Right renal cortex interstitium (tissue), 3 donors: ENCODE measurements around the gene IMMP2L. TPM values are rescaled to one million over a fixed set of nuclear protein-coding genes. Genes with fewer than 3 reads are reported as not detected.

Source experiments
- DNase-seq, 3 donors: peaks; one replicate each; pipeline ENCODE4 v3.0.0-alpha.2; 2013; ENCODE audit warnings: low read depth in 3 of 3, low spot score in 2 of 3
- polyA plus RNA-seq, 3 donors: library from polyadenylated mRNA; unstranded; fragments of 120-200 nt; gene quantifications; one replicate each; pipeline ENCODE4 v1.2.1, GENCODE V29; 2013; ENCODE audit not compliant: insufficient read length in 3 of 3

The IMMP2L gene
- polyA plus RNA-seq, 3 donors, result 34.9 to 48.2 (median 45.7) TPM

DNA sequence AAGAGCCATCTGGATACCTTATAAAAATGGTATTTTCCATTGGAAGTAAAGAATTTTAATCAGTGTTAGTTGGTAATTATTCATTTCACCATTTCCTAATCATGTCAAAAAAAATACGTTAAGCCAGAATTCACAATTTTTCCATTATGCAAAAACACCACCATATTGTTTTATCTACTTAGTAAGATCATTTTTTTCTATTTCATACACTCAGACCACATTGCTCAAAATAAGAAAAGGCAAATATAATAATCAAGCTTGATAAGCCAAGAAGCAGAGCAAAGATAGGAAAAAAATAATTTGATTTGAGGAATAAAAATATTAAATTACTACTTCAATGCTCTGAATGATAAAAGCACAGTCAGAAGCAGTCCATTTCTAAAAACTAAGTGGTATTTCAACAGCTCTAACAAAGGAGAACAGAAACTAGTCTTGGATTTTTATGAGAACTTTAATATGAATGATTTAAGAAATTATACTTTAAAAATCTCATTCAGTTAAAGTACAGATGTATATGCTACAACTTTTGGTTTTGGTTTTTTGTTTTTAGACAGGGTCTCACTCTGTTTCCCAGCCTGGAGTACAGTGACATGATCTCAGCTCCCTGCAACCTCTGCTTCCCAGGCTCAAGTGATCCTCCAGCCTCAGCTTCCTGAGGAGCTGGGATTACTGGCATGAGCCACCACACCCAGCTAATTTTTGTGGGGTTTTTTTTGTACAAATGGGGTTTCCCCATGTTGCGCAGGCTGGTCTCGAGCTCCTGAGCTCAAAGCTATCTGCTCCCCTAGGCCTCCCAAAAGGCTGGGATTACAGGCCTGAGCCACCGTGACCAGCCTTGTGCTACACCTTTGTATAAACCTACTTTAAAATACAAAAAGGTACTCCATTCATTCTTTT lies 424.7 kb downstream of the IMMP2L start:
- no peak for DNase-seq

DNA sequence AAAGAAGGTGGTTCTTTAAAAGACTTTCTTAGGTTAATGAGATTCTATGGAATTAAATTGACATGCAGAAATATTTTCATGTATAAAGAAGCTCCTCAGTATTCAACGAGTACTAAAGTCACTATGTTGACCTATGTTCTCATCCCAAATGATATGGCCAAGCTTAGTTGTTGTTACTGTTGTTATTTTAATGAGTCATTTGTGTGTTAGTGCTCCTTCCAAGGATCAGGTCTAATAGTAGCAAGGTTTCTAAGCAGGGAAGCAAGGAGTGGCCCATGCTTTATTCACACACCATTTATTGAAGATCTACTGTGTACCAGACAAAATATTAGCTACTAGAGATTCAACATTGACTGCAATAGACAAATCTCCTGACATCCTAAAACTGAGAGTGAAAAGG lies 429.5 kb downstream of the IMMP2L start:
- DNase-seq, result no peak

DNA sequence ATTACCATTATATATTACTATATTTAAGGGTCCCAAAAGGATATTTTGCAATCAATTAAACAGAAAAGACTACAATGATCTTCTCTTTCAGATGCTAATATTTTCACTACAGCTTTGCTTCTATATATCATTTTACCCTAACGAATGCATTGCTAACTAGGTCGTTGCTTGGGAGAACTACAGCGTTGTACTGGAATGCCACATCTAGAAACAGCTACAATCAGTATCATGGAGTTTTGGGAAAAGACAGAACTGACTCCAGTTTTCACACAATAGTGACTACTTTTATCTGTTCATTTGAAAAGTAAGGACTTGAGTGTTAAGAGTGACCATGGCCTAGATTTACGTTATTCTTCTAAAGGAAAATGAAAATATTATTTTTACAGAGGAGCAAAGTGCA lies 432.9 kb downstream of the IMMP2L start:
- no peak for DNase-seq

DNA sequence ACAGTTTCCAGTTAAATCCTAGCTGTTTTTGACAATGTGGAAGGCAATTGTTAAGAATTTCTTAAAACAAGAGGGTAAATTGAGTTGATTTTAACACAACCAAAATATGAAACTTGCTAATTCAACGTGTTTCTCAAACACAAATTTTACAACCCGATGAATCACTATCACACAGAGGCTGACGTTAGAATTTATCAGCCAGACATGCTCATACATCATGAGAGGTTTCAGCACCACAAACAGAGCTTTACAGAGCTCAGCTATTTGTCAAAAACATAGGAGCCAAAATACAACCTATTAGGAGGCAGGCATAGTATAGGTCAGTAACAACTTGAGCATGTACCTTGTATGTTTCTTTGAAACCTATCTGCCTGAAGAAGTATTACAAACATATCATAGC lies 435.3 kb downstream of the IMMP2L start:
- DNase-seq, result no peak

DNA sequence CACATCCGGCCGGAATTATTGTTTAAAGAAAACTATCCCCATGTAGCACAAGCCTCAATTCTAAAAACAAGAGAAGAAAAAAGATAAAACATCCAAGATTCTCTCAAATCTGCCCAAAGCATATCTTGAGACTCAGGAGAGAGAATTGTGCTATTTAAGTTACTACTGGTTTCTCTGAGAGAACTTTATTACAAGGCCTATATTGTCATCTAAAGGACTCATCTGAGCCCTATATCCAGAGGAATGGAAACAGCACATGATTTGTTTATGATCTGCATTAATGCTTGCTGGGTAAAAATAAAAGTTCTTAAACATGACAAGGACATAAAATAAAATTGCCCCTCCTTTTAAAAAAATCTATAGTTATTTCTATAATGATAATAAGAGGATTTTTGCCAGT lies 446.3 kb downstream of the IMMP2L start:
- no peak for DNase-seq

- DNase-seq, result no peak
These were observed 448.9 kb downstream of the IMMP2L start for GRCh38 chr7:111113263-111114017.

GRCh38 chr7:111112439-111112838 lies 449.9 kb downstream of the IMMP2L start:
- no peak for DNase-seq

DNA sequence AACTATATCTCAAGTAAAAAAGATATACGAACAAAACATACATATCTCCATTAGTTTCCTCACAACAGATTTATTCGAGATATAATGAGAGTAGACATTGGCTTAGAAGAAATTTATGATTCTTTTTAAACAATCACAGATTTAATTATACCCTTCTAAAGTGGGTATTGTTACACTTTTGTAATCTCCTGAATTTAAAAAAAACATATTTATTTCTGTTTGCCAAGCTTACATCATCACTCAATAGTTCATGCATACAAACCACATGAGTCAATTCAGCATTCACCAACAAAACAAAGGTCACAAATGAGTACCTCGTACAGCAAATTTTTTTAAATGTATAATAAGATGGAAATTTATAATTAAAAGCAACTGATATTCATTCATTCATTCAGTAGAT lies 453.8 kb downstream of the IMMP2L start:
- no peak for DNase-seq

DNA sequence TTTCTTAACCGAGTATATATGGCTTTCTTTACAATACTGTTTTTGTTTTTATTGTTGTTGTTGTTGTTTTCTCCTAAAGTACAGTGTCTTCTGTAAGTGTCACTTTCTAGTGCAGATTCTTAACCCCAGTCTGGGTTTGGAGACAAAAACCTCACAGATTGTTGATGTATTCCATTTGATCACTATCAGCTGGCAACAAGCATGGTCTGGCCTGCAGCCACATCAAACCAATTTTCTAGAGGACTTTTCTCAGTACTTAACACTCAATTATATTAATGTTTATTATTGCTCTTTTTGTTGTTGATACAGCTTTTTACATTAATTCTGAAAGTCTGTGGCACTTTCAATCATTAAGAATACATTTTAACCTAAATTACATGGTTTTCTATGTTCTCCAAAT lies 454.3 kb downstream of the IMMP2L start:
- no peak for DNase-seq

DNA sequence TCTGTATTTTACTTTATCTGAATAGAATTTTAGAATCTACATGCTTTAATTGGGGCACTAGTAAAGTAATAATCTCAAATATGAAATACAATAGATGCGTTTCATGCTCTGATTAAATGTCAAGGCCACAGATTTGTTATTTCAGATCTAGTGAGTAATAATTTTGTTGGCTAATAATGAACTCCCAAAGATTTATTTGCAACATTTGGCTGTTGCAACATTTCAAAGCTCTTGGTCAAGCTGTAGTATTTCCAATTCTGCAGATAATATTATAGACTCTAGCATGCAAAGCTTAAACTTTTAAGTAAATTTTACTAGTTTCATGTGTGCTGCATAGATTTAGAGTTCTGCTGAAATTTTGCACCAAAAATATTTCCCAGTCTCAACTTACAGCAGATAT lies 454.7 kb downstream of the IMMP2L start:
- no peak for DNase-seq

- no peak for DNase-seq
These were observed 457.0 kb downstream of the IMMP2L start for GRCh38 chr7:111105269-111105668.

DNA sequence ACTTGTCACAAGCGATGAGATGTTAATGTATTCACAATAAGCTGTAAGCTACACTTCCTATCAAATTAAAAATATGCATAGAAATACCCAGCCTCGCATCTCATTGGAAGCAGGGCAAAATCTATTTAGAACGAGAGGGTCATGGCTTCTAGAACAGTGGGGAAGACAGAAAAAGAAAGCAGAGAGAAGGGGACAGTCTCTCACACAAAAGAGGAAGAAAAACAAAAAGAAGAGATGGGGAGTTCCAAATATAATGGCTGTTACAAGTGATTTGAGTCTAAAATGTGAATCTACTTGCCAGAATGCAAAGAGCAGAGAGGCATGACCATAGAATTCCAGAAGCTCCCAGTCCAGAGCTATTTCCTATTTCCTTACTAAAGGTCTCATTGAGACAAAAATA lies 457.6 kb downstream of the IMMP2L start:
- DNase-seq, result no peak

DNA sequence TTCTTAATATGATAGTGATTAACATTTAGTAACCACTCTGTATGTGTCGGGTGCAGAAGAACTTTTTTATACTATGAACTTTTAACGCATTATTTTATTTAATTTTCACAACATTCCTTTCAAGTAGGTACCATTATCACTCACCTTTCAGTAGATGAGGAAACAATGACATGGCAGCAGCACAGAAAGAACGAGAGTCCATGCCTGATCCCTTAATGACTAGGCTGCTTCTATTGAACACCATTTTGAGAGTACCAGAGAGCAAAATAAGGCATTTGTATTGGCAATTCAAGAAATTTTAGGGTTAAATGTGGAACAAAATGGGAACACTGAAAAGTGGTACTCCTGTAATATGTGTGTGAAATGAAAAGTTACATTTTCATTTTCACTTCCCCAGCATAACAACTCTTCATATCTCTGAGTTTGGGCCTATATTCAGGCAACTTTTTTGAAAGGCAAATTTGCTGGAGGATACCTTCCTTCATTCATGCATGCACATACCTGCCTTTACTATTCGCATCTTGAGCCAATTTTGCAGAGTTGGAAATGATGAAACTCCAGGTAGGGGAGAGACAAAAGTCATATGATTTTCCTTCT lies 458.5 kb downstream of the IMMP2L start:
- no peak for DNase-seq

DNA sequence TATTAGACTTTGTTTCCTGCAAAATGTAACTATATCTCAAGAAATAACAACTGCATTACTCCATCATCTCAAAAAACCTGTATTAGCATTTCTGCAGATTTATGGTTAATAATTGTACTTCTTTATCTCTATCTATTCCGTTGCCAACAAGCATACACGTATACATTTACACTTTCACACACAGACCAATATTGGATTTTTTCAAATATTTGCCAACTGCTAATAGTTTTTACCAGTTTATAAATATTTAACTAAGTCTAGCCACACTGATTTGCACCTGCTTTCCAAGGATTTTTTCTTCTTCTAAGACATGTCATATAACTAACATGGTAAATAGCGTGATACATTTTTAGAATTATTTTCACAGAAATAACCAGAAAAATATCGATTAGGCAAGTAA lies 459.2 kb downstream of the IMMP2L start:
- no peak for DNase-seq

- no peak for DNase-seq
These were observed 460.2 kb downstream of the IMMP2L start for GRCh38 chr7:111101856-111102646.

GRCh38 chr7:111098926-111099250 lies 463.4 kb downstream of the IMMP2L start:
- DNase-seq, result no peak

DNA sequence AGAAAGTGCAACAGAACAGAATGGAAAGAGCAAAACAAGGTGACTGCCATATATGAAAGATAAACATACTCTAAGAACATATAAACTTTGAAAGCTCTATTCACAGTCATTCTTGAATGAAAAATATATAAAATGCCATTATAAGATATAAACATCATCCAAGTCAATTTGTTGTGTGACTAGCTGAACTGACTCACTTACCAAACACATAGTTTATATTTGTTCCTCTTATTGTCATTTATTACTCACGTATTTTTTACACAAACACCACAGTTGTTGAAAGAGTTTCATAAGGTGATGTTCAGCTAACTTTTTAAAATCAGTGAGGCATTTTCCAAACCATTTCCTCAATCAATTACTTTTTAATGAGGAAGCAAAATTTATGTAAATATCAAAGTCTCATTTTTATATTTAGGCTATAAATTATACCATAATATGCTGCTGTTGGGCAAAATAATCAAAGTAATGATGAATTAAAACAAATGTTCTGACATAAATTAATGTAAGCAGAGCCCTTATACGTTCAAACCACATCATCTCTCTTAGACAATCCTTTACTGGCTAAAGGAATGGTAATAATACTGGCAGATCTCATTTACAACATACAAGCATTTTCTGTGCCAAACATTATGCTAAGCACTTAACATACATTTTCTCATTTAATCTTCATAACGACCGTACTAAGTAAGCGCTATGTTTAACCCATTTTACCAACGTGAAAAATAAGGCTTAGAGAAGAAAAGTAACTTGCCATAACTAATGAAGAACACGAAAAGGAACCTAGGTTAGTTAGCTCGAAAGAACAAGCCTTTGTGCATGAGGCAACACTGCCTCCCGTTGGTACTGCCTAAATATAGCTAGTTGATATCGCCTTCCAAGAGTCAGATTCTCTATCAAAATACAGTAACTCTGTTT lies 464.0 kb downstream of the IMMP2L start:
- DNase-seq, result no peak

- no peak for DNase-seq
These were observed 465.3 kb downstream of the IMMP2L start for GRCh38 chr7:111096997-111097396.

DNA sequence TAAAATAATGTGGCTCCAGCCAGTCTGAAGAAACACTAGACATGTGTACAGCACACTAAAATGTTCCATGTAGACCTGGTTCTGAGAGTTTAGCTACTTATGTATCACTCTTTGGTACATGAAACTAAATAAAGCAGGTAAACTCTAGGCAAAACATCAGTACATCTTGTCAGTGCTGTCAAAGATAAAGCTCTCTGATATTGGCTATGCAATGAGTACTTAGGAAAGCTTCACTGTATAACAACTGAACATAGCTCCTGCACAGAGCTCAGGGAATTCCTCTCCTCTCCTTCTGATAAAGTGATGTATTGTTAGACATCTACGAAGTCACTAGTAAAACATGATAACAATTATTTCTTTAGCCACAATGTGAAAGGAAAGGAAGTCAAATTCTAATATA lies 467.9 kb downstream of the IMMP2L start:
- DNase-seq, result no peak

DNA sequence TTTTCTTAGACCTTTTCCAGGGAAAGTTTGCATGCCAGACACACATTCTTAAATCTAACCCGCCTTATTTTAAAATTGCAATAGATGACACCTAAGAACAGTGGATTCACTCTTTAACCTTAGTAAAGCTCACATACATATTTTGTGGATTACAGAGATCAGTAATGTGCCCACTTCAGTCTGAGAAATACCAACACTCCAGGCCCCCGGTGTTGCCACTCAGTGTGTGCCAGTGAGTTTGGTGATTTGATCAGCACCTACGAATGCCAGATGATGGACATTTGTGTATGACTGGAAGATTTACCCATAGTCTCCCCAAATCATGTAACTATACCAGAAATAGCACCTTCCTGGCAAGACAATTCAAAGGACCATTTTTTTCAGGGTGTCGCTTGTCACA lies 468.8 kb downstream of the IMMP2L start:
- DNase-seq, result no peak
